Stomach (tissue), 9 donors: ENCODE data around the gene FGD6. TPM values are rescaled to one million over a fixed set of nuclear protein-coding genes. Genes with fewer than 3 reads are reported as not detected.

Experiments
- DNase-seq, 2 donors: peaks; one replicate each; pipeline versions ENCODE4 v3.0.0 to v3.0.0-alpha.2; 2013 to 2019
- H3K27ac ChIP-seq, 5 donors: fragments of 200-600 bp in 4 of 5; sonication (generic) in 4 of 5; one replicate each; pipeline ENCODE4 v1.5.1; 2013 to 2019; ENCODE audit warnings: mild to moderate bottlenecking in 1 of 5, moderate library complexity in 1 of 5
- H3K27me3 ChIP-seq, 3 donors: fragments of 200-600 bp; sonication (generic); one replicate each; pipeline ENCODE4 v1.5.1; 2017 to 2019; ENCODE audit warnings: mixed run types in 1 of 3
- H3K36me3 ChIP-seq, 4 donors: fragments of 200-600 bp; sonication (generic); 1 replicate in 3 of 4; 2 replicates in 1 of 4; pipeline ENCODE4 v1.5.1; 2016 to 2019
- H3K4me1 ChIP-seq, 4 donors: fragments of 200-600 bp; sonication (generic); one replicate each; pipeline ENCODE4 v1.5.1; 2016 to 2019
- H3K4me3 ChIP-seq, 4 donors: fragments of 200-600 bp; sonication (generic) in 3 of 4; one replicate each; pipeline ENCODE4 v1.5.1; 2016 to 2019; ENCODE audit warnings: mild to moderate bottlenecking in 1 of 4
- H3K9me3 ChIP-seq, 4 donors: fragments of 200-600 bp; sonication (generic); one replicate each; pipeline ENCODE4 v1.5.1; 2016 to 2019
- CTCF ChIP-seq, 7 experiments: fragments of 450-650 bp in 4 of 7; fragments of 200-600 bp in 3 of 7; sonication (generic) in 3 of 7; IDR thresholded peaks; one replicate each; pipeline ENCODE4 v1.5.1; 2016 to 2019; ENCODE audit warnings: antibody characterized with exemption in 7 of 7, control low read depth in 2 of 7, mild to moderate bottlenecking in 1 of 7
- EP300 ChIP-seq: sonication (generic); formaldehyde crosslinking; IDR thresholded peaks from one replicate; pipeline ENCODE4 v1.6.1; 2017; ENCODE audit warnings: antibody characterized with exemption
- POLR2A ChIP-seq, 4 donors: fragments of 450-650 bp; IDR thresholded peaks; one replicate each; pipeline ENCODE4 v1.6.1; 2016; ENCODE audit warnings: antibody characterized with exemption in 4 of 4, control low read depth in 2 of 4, mild to moderate bottlenecking in 1 of 4, moderate library complexity in 1 of 4
- POLR2AphosphoS5 ChIP-seq, 3 donors: sonication (generic); formaldehyde crosslinking; IDR thresholded peaks; one replicate each; pipeline ENCODE4 v1.6.1; 2016; ENCODE audit warnings: antibody characterized with exemption in 3 of 3
- WGBS, 5 donors: extraction: QIAGEN DNeasy Blood & Tissue Kit in 3 of 5; methylation state at CpG; one replicate each; pipeline versions ENCODE4 v1.1.5 to v1.1.7; 2013 to 2018; 5-methylcytosine and 5-hydroxymethylcytosine counted together
- intact Hi-C: fragments of 100-400 bp; cut with DNase I; formaldehyde crosslinking; loops from one replicate; pipeline ENCODE4 v1.15.1; 2023; ENCODE audit warnings: low total_unique reads
- polyA plus RNA-seq, 3 donors: library from polyadenylated mRNA; stranded (reverse); fragments of 200-250 nt; gene quantifications; one replicate each; pipeline ENCODE4 v1.2.3, GENCODE V29; 2013
- total RNA-seq, 5 donors: library from RNA; depleted of rRNA; stranded (reverse); fragments of >200 nt; gene quantifications; one replicate each; pipeline versions ENCODE4 v1.1.0 to v1.2.3, GENCODE V29; 2014 to 2016
- donor health status: healthy with polysubstance abuse.
- donor health status: Bipolar disorder and iron deficiency.
- donor health status: healthy.

The FGD6 gene
- total and polyA plus RNA-seq, 8 donors = 0.92 to 16.3 (median 5.7) TPM

- H3K4me3 ChIP-seq = no peak overlapping the region
- DNase-seq = no peak
- H3K27ac ChIP-seq = no peak overlapping the region
- intact Hi-C loops = no loop called here
- no peaks in the 10 kb centered on the region for H3K27me3 ChIP-seq
- 93 to 100% (median 96%) methylated on average over 1 of the region's 1 CpG for WGBS, 5 donors
- H3K4me1 ChIP-seq = no peaks in the 10 kb centered on the region
- H3K36me3 ChIP-seq = peaks cover 0 to 15% (median 3%) of the 10 kb centered on the region in 4 donors
- TF ChIP-seq POLR2AphosphoS5 (IDR thresholded peaks at IDR 0.05) (no peak), POLR2A (IDR thresholded peaks at IDR 0.05) (no peak), CTCF (IDR thresholded peaks at IDR 0.05) (no peak), EP300 (no peak)
- no peaks in the 10 kb centered on the region for H3K9me3 ChIP-seq
Observed at GRCh38 chr12:95150501-95150900, 66.8 kb downstream of the FGD6 start.

GRCh38 chr12:95147866-95148265, 69.4 kb downstream of the FGD6 start:
- DNase-seq = no peak
- Histone ChIP-seq H3K27me3 (no peaks in the 10 kb centered on the region), H3K27ac (no peak overlapping the region), H3K4me1 (peaks cover 0 to 13% (median 5%) of the 10 kb centered on the region in 4 donors), H3K4me3 (no peak overlapping the region), H3K36me3 (peaks cover 0 to 9% (median 3%) of the 10 kb centered on the region in 4 donors), H3K9me3 (no peaks in the 10 kb centered on the region)
- TF ChIP-seq POLR2AphosphoS5 (IDR thresholded peaks at IDR 0.05) = no peak
- no peak for TF ChIP-seq POLR2A (IDR thresholded peaks at IDR 0.05)
- no peak for TF ChIP-seq CTCF (IDR thresholded peaks at IDR 0.05)
- TF ChIP-seq EP300 = no peak
- intact Hi-C loops = no loop called here

- H3K4me1 ChIP-seq = peaks cover 0 to 16% (median 7%) of the 10 kb centered on the region in 4 donors
- H3K4me3 ChIP-seq = no peak overlapping the region
- no peaks in the 10 kb centered on the region for H3K27me3 ChIP-seq
- 84 to 100% (median 86%) methylated on average over 1 of the region's 1 CpG for WGBS, 5 donors
- no peaks in the 10 kb centered on the region for H3K9me3 ChIP-seq
- intact Hi-C loops = no loop called here
- H3K36me3 ChIP-seq = peaks cover 0 to 6% (median 3%) of the 10 kb centered on the region in 4 donors
- H3K27ac ChIP-seq = no peak overlapping the region
- TF ChIP-seq EP300 (no peak), POLR2AphosphoS5 (IDR thresholded peaks at IDR 0.05) (no peak), CTCF (IDR thresholded peaks at IDR 0.05) (no peak), POLR2A (IDR thresholded peaks at IDR 0.05) (no peak)
- DNase-seq = no peak
Observed at GRCh38 chr12:95146769-95147168, 70.5 kb downstream of the FGD6 start.

GRCh38 chr12:95143621-95144205, 73.6 kb downstream of the FGD6 start:
- H3K27me3 ChIP-seq = no peaks in the 10 kb centered on the region
- peak overlapping the region in 1 of 5 donors; percentile 33 for H3K27ac ChIP-seq
- peak in 1 of 2 donors; percentile 55 for DNase-seq
- no peaks in the 10 kb centered on the region for H3K36me3 ChIP-seq
- no peaks in the 10 kb centered on the region for H3K9me3 ChIP-seq
- intact Hi-C loops = no loop called here
- H3K4me1 ChIP-seq = peaks cover 0 to 16% (median 7%) of the 10 kb centered on the region in 4 donors
- H3K4me3 ChIP-seq = no peak overlapping the region
- TF ChIP-seq CTCF (IDR thresholded peaks at IDR 0.05) (no peak), POLR2AphosphoS5 (IDR thresholded peaks at IDR 0.05) (peak in 1 of 3 donors; percentile 8)
- WGBS, 5 donors = 15 to 38% (median 26%) methylated on average over 3 of the region's 3 CpGs
